Measurements from ENCODE around the gene MSN. TPM values are rescaled to one million over a fixed set of nuclear protein-coding genes. Genes with fewer than 3 reads are reported as not detected.

The MSN gene
- total RNA-seq, 1 donor from 2014 or later = 131 TPM

DNA sequence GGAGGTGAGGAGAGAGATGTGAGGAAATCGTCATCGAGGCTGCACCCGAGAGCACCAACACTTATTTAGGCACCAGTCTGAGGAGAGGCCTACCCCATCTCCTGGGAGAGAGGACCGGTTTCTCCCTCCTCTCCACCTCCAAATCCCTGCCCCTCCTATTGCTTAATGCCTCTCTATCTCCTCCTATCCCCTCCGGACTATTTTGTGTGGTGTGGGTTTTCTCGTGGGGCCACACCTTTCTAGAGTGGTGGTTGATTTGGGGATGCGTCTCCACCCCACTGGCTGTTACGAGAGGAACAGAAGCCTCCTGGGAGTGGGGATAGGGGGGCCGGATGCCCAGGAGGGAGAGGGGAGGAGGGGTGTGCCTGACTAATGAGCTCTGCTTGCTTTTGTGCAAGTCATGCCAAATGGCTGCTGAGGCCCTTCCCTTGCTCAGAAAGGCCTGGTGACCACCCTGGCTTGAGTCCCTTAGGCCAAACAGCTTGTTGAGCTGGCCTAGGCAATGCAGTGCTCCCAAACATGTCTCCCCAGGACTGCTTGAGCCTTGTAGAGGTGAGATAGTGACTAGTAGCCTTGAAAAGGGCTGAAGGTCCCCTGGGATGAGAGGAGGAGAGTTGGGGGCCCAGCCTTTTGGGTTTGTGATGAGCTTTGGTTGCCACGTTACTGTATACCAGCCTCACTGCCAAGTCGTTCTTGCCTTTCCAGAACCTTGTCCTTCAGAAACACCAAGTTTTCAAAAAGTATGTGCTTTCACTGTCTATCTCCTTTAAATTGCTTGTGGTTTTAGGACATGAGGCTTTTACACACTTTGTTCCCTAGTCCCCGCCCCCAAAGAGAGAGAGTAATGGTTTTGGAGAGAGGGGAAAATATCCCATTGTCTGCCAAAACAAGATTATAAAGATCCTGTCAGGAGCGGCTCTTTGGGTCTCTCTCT, 1.2 kb downstream of the MSN start:
- DNase-seq (ENCODE audit: missing footprints) (peak; percentile 68), ATAC-seq (peak; percentile 81)
- intact Hi-C loops (cut with DNase I) = loop anchor here (5.0 kb wide), 2 partner anchors 39 to 71 kb away; no protein-coding TSS in a partner anchor

GRCh38 chrX:65671286-65671685, 3.8 kb downstream of the MSN start:
- ATAC-seq (no peak), DNase-seq (ENCODE audit: missing footprints) (no peak)
- intact Hi-C loops (cut with DNase I) = no loop called here

DNA sequence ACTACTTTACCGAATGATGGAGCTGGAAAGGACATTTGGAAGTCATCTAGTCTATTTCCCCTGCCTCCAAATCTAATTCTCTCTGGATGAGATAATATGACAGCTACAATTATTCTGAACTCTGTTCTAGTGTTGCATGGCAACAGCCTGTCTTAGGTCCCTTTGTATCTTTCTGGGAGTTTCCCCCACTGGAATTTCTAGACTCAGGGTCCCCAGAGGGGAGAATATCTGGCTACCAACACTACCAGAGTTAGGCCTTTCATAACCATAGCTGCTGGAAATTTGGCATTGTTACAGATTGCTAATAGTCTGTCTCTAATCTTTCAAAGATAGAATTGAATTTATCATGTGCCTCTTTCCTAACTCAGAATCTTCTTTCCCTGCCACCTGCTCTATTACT, 4.5 kb downstream of the MSN start:
- DNase-seq (ENCODE audit: missing footprints) (no peak), ATAC-seq (no peak)
- intact Hi-C loops (cut with DNase I) = no loop called here

- intact Hi-C loops (cut with DNase I) = loop anchor here (2.0 kb wide), 1 partner anchor 17 kb away; no protein-coding TSS in a partner anchor
- ATAC-seq (peak; percentile 15), DNase-seq (ENCODE audit: missing footprints) (no peak)
Observed at GRCh38 chrX:65673857-65674203, 6.4 kb downstream of the MSN start.

GRCh38 chrX:65674204-65674893, 6.9 kb downstream of the MSN start:
- ATAC-seq = peak; percentile 46
- intact Hi-C loops (cut with DNase I) = loop anchor here (2.0 kb wide), 1 partner anchor 16 kb away; no protein-coding TSS in a partner anchor
- no peak for DNase-seq (ENCODE audit: missing footprints)

DNA sequence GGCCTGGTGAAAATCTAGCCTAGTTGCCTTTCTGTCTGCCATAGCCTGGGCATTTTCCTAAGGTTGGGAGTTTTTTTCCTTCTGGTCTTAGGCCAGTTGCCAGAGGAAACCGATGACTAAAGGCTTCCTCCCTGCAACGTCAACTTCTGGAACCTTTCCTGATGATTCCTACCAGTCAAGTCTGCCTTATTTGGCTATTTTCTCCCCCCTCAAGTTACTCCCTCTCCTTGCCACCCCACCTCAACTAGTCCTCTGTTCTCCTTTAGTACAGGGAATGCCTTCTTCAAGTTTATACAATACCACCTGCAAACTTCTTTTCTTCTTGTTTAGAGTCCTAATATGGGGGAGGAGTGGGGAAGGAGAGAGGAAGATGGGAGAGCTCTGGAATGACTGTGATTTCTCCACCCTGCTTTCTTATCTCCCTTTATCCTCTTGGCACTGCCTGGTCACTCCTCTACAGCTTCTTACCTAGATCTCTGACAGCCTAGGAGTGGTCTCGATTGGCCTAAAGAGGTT, 10.6 kb downstream of the MSN start:
- ATAC-seq (peak; percentile 49), DNase-seq (ENCODE audit: missing footprints) (no peak)
- intact Hi-C loops (cut with DNase I) = no loop called here

DNA sequence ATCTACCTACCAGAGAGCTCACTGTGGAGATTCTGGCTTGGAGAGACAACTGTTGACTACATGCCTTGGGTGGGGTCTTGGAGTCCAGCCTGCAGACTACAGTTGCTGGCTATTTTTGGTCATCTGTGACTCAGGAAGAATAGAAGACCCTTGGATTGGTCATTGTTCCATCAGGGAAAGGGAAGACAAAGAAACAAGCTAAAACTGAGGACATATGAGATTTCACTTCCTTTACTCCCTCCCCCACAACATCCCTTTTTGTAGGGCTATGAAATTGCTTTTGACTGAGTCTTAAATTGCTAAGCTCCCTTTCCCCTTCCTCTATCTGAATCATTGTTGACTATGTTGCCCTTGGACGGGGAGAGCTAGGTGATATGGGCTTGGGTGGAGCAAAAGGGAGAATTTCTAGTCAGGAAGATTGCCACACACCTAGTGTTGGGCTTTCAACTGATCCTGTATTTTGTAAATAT, 11.7 kb downstream of the MSN start:
- ATAC-seq (peak; percentile 40), DNase-seq (ENCODE audit: missing footprints) (no peak)
- intact Hi-C loops (cut with DNase I) = no loop called here

- ATAC-seq (no peak), DNase-seq (ENCODE audit: missing footprints) (no peak)
- intact Hi-C loops (cut with DNase I) = no loop called here
Observed at GRCh38 chrX:65681810-65682209, 14.4 kb downstream of the MSN start.

DNA sequence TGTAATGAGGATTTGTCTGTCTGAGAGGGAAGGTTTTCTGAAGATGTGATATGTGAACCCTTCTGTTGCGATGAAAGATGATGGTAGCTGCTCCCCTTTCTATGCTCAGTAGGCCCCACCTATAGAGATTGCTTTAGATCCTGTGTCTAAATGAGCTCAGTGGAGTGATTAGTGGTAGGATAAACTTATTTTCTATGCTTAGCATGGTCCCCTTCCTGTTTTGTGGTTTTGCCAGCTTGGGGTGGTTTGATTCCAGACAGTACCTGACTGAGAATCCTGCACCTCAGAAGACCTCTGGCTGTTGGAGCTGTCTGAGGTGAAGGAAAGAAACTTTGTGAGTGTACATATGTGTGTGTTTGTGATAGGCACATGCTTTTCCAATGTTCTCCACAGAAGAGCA, 17.7 kb downstream of the MSN start:
- ATAC-seq = no peak
- intact Hi-C loops (cut with DNase I) = no loop called here

DNA sequence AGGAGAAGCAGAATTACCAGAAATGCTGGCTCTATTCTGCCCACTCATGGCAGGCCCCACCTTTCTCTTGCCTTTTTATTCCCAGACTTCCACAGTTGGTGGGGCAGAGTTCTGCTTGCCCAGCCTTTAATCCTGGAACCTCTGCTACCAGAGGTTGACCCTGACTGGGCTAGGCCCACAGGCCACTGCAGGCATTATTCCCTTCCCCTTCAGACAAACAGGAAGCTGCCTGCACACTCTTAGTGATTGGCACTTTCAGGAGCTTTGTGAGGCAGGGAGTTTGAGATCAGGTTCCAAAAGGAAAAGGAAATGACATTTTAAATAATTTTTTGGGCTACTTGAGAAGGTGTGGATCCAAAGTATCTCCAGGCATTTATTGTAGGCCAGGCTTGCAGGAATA, 18.8 kb downstream of the MSN start:
- no peak for DNase-seq (ENCODE audit: missing footprints)
- intact Hi-C loops (cut with DNase I) = no loop called here
- ATAC-seq = no peak

More for the DNA sequence above, 17.7 kb downstream of the MSN start:
- DNase-seq (ENCODE audit: missing footprints) = no peak

- ATAC-seq (no peak), DNase-seq (ENCODE audit: missing footprints) (no peak)
- intact Hi-C loops (cut with DNase I) = no loop called here
Observed at GRCh38 chrX:65687367-65687766, 19.9 kb downstream of the MSN start.

GRCh38 chrX:65688403-65688871, 21.0 kb downstream of the MSN start:
- no peak for ATAC-seq
- intact Hi-C loops (cut with DNase I) = no loop called here
- no peak for DNase-seq (ENCODE audit: missing footprints)

- DNase-seq (ENCODE audit: missing footprints) (no peak), ATAC-seq (no peak)
- intact Hi-C loops (cut with DNase I) = no loop called here
Observed at GRCh38 chrX:65689377-65689776, 21.9 kb downstream of the MSN start.

- DNase-seq (ENCODE audit: missing footprints) (no peak), ATAC-seq (peak; percentile 84)
- intact Hi-C loops (cut with DNase I) = loop anchor here (2.0 kb wide), 1 partner anchor 15 kb away; no protein-coding TSS in a partner anchor
Observed at GRCh38 chrX:65690057-65690855, 22.8 kb downstream of the MSN start.

DNA sequence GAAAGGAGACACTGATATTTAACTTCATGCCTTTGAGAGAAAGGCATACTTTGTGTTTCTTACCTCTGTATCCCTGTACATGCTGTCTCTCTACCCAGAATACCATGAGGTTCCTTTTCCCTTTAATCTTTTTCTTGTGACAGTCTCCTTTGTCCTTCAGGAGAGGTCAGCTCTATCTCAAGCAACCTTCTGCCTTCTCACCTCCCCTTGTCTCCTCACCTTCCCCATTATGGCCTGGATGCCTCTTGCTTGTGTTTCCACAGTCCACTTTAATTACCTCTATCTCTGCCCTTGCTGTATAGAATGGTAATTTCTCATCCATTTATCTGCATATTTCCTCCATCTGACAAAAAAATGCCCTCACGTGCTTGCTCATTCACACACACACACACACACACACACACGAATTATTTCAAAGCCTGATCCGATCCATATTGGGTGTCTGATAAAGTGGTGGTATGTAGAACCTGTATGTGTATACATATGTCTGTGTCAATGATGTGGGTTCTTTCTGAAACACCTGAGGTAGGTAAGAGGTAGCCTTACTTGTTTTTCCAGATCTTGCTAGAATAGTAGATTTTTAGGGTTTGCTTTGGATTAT, 28.5 kb downstream of the MSN start:
- no peak for DNase-seq (ENCODE audit: missing footprints)
- intact Hi-C loops (cut with DNase I) = no loop called here
- no peak for ATAC-seq

DNA sequence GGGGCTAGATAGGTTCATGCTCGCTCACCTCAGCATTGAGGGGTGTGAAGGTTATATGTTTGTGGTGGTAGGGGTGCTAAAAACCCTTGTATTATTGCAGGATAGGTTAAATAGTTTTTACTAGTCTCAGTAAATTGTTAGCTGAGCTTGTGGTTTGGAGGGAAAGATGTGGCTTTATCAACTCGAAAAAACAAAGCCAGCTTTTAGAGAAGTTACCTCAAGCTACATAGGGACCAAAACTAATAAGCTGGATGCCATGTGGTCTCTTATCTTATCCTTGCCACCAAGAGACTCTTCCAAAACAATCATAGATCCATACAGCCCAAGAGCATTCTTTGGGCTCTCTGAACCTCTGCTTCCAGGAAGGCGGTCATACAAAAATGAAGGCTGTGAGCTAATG, 29.2 kb downstream of the MSN start:
- intact Hi-C loops (cut with DNase I) = no loop called here

DNA sequence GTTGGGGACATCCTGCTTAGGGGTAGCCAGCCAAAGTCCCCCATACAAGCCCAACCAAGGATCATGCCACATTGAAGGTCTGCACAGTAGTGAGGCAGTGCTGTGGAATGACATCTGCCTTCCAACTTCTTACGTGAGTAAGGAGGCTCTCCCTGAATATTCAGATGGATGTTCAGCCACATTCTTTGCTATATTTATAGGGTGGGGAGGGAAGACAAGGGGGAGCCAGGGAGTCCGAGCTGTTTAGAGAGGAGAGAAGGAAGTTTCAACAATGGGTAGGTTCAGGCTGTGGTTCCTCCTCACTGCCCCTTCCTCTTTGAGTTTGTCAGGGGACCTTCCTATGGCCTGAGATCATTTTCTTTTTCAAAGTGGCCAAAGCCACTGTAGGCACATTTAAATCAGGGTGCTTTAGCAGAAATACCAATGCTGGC, 29.8 kb downstream of the MSN start:
- DNase-seq (ENCODE audit: missing footprints) = no peak
- intact Hi-C loops (cut with DNase I) = no loop called here
- peak; percentile 35 for ATAC-seq

More for the DNA sequence above, 29.2 kb downstream of the MSN start:
- DNase-seq (ENCODE audit: missing footprints) = no peak
- ATAC-seq = no peak

All from Right ventricle myocardium inferior (tissue), 1 donor.